Measurements from ENCODE around the gene FXYD5. TPM values are rescaled to one million over a fixed set of nuclear protein-coding genes. Genes with fewer than 3 reads are reported as not detected.

Gene FXYD5
- total RNA-seq, 2 experiments from 2014 or later: 82.1 to 147 TPM

DNA sequence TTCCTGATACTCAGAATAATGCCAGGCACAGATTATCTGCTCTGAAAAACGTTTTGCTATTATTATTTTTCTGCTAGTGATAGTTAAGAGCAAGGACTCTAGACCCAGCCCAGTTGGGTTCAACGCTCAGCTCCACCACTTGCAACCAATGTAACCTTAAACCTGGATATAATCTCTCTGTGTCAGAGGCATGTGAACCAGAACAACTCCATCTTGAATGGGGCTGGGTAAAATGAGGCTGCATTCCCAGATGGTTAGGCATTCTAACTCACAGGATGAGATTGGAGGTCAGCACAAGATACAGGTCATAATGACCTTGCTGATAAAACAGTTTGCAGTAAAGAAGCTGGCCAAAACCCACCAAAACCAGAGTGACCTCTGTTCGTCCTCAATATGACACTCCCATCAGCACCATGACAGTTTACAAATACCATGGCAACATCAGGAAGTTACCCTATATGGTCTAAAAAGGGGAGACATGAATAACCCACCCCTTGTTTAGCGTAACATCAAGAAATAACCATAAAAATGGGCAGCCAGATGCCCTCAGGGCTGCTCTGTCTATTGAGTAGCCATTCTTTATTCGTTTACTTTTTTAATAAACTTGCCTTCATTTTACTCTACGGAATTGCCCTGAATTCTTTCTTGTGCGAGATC is 60.4 kb downstream of the FXYD5 start:
- peaks cover 72% of the 10 kb centered on the region for H3K4me1 ChIP-seq (ENCODE audit: insufficient read depth, low read length, poor library complexity, severe bottlenecking)
- no peak for DNase-seq (ENCODE audit: low spot score)
- TF ChIP-seq EZH2phosphoT487 (IDR thresholded peaks at IDR 0.05; ENCODE audit: borderline replicate concordance, low read depth, low read length) (no peak), CTCF (conservative IDR thresholded peaks at IDR 0.05; ENCODE audit: low read length) (no peak)
- H3K27ac ChIP-seq (ENCODE audit: low read depth, low read length, poor library complexity, severe bottlenecking): peak overlapping the region; percentile 83
- H3K4me2 ChIP-seq (ENCODE audit: low read length): peak overlapping the region; percentile 88
- H3K9me3 ChIP-seq (ENCODE audit: low read length): peaks cover 8% of the 10 kb centered on the region; the same call in 1 of the 2 replicates
- no peaks in the 10 kb centered on the region for H3K79me2 ChIP-seq (ENCODE audit: insufficient read depth, low read depth, low read length)
- H3K9me2 ChIP-seq (ENCODE audit: insufficient read depth, low read length): no peaks in the 10 kb centered on the region
- intact Hi-C loops (cut with micrococcal nuclease; ENCODE audit: unreplicated experiment): loop anchor here (2.0 to 5.0 kb wide), 2 partner anchors 34 to 82 kb away; partner anchors contain the start of gene LSR
- H2AFZ ChIP-seq (ENCODE audit: low read length): peak overlapping the region; percentile 66; the same call in 1 of the 2 replicates
- H3K4me3 ChIP-seq (ENCODE audit: low read depth, low read length, poor library complexity, severe bottlenecking): no peak overlapping the region
- ChIA-PET CTCF (ENCODE audit: unreplicated experiment) (no interaction called here), POLR2A (interaction anchor here (1.3 to 3.3 kb wide), 2 partner anchors 32 to 73 kb away, joined by 3 to 25 read pairs; partner anchors contain the start of gene FXYD7)
- BruUV-seq (replicated peaks): no TSS peak
- H3K36me3 ChIP-seq (ENCODE audit: insufficient read depth, low read length): no peaks in the 10 kb centered on the region
- H4K20me1 ChIP-seq (ENCODE audit: insufficient read depth, low read length): no peaks in the 10 kb centered on the region

GRCh38 chr19:35216016-35216832 is 61.7 kb downstream of the FXYD5 start:
- peak; percentile 31 for DNase-seq (ENCODE audit: low spot score)
- H3K79me2 ChIP-seq (ENCODE audit: insufficient read depth, low read depth, low read length): no peaks in the 10 kb centered on the region
- H3K9me3 ChIP-seq (ENCODE audit: low read length): peaks cover 16% of the 10 kb centered on the region; the same call in 1 of the 2 replicates
- POLR2A ChIA-PET: interaction anchor here (0.6 to 3.3 kb wide), 3 partner anchors 11 to 304 kb away, joined by 3 to 25 read pairs (median 3); partner anchors contain the start of gene FXYD7
- no peaks in the 10 kb centered on the region for H3K36me3 ChIP-seq (ENCODE audit: insufficient read depth, low read length)
- intact Hi-C loops (cut with micrococcal nuclease; ENCODE audit: unreplicated experiment): loop anchor here (2.0 kb wide), 1 partner anchor 149 kb away; no protein-coding TSS in a partner anchor
- CTCF ChIA-PET (ENCODE audit: unreplicated experiment): interaction anchor here (0.7 to 1.3 kb wide), 2 partner anchors 74 to 75 kb away, joined by 6 to 8 read pairs; no protein-coding TSS in a partner anchor
- H3K9me2 ChIP-seq (ENCODE audit: insufficient read depth, low read length): no peaks in the 10 kb centered on the region
- BruUV-seq (replicated peaks): no TSS peak
- H3K27ac ChIP-seq (ENCODE audit: low read depth, low read length, poor library complexity, severe bottlenecking): peak overlapping the region; percentile 30
- H3K4me2 ChIP-seq (ENCODE audit: low read length): no peak overlapping the region
- TF ChIP-seq EZH2phosphoT487 (IDR thresholded peaks at IDR 0.05; ENCODE audit: borderline replicate concordance, low read depth, low read length) (no peak), CTCF (conservative IDR thresholded peaks at IDR 0.05; ENCODE audit: low read length) (no peak)
- no peak overlapping the region for H3K4me3 ChIP-seq (ENCODE audit: low read depth, low read length, poor library complexity, severe bottlenecking)
- H4K20me1 ChIP-seq (ENCODE audit: insufficient read depth, low read length): no peaks in the 10 kb centered on the region
- peaks cover 58% of the 10 kb centered on the region for H3K4me1 ChIP-seq (ENCODE audit: insufficient read depth, low read length, poor library complexity, severe bottlenecking)
- H2AFZ ChIP-seq (ENCODE audit: low read length): peak overlapping the region; percentile 26; the same call in 1 of the 2 replicates
